A549 (cell line): ENCODE results near the gene ACYP2. TPM values are rescaled to one million over a fixed set of nuclear protein-coding genes. Genes with fewer than 3 reads are reported as not detected.
"Not testable (repeated sequence)": the region's sequence is repeated elsewhere in the genome, so short reads cannot be mapped to it uniquely, and the experiment has no call there.

Experiments
- ATAC-seq, 2 experiments: fragments of 200-7000 bp in 1 of 2; fragments of >200 bp in 1 of 2; cut with Nextera tagmentation in 1 of 2; cut with Tn5 transposase in 1 of 2; 3 replicates each; pipeline versions ENCODE4 v1.8.0 to v1.9.1; 2018 to 2020; ENCODE audit warnings: mild to moderate bottlenecking in 1 of 2, moderate library complexity in 1 of 2
- CTCF ChIA-PET: fragments of 300-600 bp; sonication (Branson Sonifier 250); formaldehyde crosslinking; extraction: SDS; loops from one replicate; lab custom pipeline; 2021; ENCODE audit warnings: antibody characterized with exemption, inconsistent platforms; lab: Yijun Ruan, JAX
- POLR2A ChIA-PET: fragments of 350-600 bp; formaldehyde crosslinking; extraction: SDS; loops from one replicate; lab custom pipeline; 2021; ENCODE audit warnings: antibody characterized with exemption, inconsistent platforms; lab: Yijun Ruan, JAX
- DNase-seq, 2 experiments: peaks; one replicate each; pipeline versions ENCODE4 v3.0.0 to v3.0.0-alpha.2; 2011 to 2016; ENCODE audit warnings: low read depth in 1 of 2, low spot score in 1 of 2
- FAIRE-seq: peaks from 2 replicates; lab custom pipeline; 2011; peaks lifted over from hg19 to GRCh38; lab: Jason Lieb, UNC
- H3K27ac ChIP-seq, 2 experiments: fragments of >200 bp; sonication (Bioruptor Twin); formaldehyde crosslinking; 3 replicates each; pipeline ENCODE4 v1.5.1; 2016 to 2017
- H3K4me1 ChIP-seq: fragments of >200 bp; sonication (Bioruptor Twin); formaldehyde crosslinking; 3 replicates; pipeline ENCODE4 v1.6.1; 2016
- H3K4me2 ChIP-seq: fragments of >200 bp; sonication (Bioruptor Twin); formaldehyde crosslinking; 3 replicates; pipeline ENCODE4 v1.6.1; 2016
- H3K4me3 ChIP-seq: fragments of >200 bp; sonication (Bioruptor Twin); formaldehyde crosslinking; 3 replicates; pipeline ENCODE4 v1.5.1; 2016
- H3K9me3 ChIP-seq: fragments of >200 bp; sonication (Bioruptor Twin); formaldehyde crosslinking; 3 replicates; pipeline ENCODE4 v1.6.1; 2016
- BHLHE40 ChIP-seq: IDR thresholded peaks from 2 replicates; pipeline ENCODE4 v1.6.1; 2012; ENCODE audit warnings: low read depth, low read length, inconsistent platforms
- EP300 ChIP-seq, 2 experiments: fragments of >200 bp; sonication (Bioruptor Twin); formaldehyde crosslinking; IDR thresholded peaks; 2 replicates in 1 of 2; 3 replicates in 1 of 2; pipeline ENCODE4 v1.6.1; 2016 to 2017
- FOSL2 ChIP-seq, 2 experiments: fragments of 450-650 bp in 1 of 2; fragments of >200 bp in 1 of 2; sonication (Bioruptor Twin) in 1 of 2; formaldehyde crosslinking; IDR thresholded peaks; 2 replicates each; pipeline versions ENCODE4 v1.5.0 to v1.6.1; 2016 to 2020; ENCODE audit warnings: mild to moderate bottlenecking in 1 of 2, moderate library complexity in 1 of 2
- HEYL ChIP-seq: fragments of 250-450 bp; sonication (Bioruptor Pico); IDR thresholded peaks from 2 replicates; pipeline ENCODE4 v1.8.0; 2021; ENCODE audit warnings: mild to moderate bottlenecking, moderate library complexity
- HOXA7 ChIP-seq: fragments of 250-450 bp; sonication (Bioruptor Pico); IDR thresholded peaks from 2 replicates; pipeline ENCODE4 v1.5.0; 2020; ENCODE audit warnings: mild to moderate bottlenecking, moderate library complexity
- HOXB13 ChIP-seq: fragments of 250-450 bp; sonication (Bioruptor Pico); IDR thresholded peaks from 2 replicates; pipeline ENCODE4 v1.5.0; 2020; ENCODE audit warnings: low read depth, mild to moderate bottlenecking, moderate library complexity
- HOXB5 ChIP-seq: fragments of 250-450 bp; sonication (Bioruptor Pico); IDR thresholded peaks from 2 replicates; pipeline ENCODE4 v1.5.0; 2020; ENCODE audit warnings: mild to moderate bottlenecking, moderate library complexity
- NR3C1 ChIP-seq: fragments of >200 bp; sonication (Bioruptor Twin); formaldehyde crosslinking; IDR thresholded peaks from 3 replicates; pipeline ENCODE4 v1.6.1; 2017
- PBX3 ChIP-seq: IDR thresholded peaks from 2 replicates; pipeline ENCODE4 v1.6.1; 2012
- RAD21 ChIP-seq, 2 experiments: fragments of >200 bp in 1 of 2; sonication (Bioruptor Twin) in 1 of 2; formaldehyde crosslinking in 1 of 2; IDR thresholded peaks in 1 of 2; conservative IDR thresholded peaks in 1 of 2; 2 replicates in 1 of 2; 3 replicates in 1 of 2; pipeline ENCODE4 v1.6.1; 2012 to 2018; ENCODE audit warnings: inconsistent platforms in 1 of 2
- REST ChIP-seq: fragments of 200-600 bp; sonication (generic); IDR thresholded peaks from 2 replicates; pipeline ENCODE4 v1.6.1; 2016; ENCODE audit warnings: antibody characterized with exemption, mild to moderate bottlenecking, moderate library complexity
- SREBF2 ChIP-seq: fragments of 450-650 bp; IDR thresholded peaks from 2 replicates; pipeline ENCODE4 v1.6.1; 2014; ENCODE audit warnings: mild to moderate bottlenecking, moderate library complexity
- USF2 ChIP-seq: fragments of 450-650 bp; IDR thresholded peaks from 2 replicates; pipeline ENCODE4 v1.6.1; 2014; ENCODE audit warnings: antibody characterized with exemption
- ZFP36 ChIP-seq: fragments of 450-650 bp; IDR thresholded peaks from 2 replicates; pipeline ENCODE4 v1.6.1; 2014; ENCODE audit warnings: borderline replicate concordance; ENCODE audit not compliant: partially characterized antibody
- WGBS: methylation state at CpG from one replicate; pipeline ENCODE4 v1.1.6; 2017; ENCODE audit errors: missing lambda C conversion rate; 5-methylcytosine and 5-hydroxymethylcytosine counted together
- polyA plus RNA-seq, 4 experiments: library from polyadenylated mRNA; depleted of rRNA in 3 of 4; stranded (reverse); fragments of >200 nt; fragmentation: RNase III in 1 of 4; extraction: RNeasy Plus Mini Kit Qiagen cat#74134 plus additional on column Dnase treatment in 1 of 4; gene quantifications; 2 replicates in 3 of 4; 3 replicates in 1 of 4; pipeline ENCODE4 v1.2.3, GENCODE V29; 2011 to 2017
- TF ChIP-seq, protein P1 (sequence below): fragments of 250-450 bp; sonication (Bioruptor Pico); IDR thresholded peaks from 2 replicates; pipeline ENCODE4 v1.5.0; 2020; ENCODE audit warnings: low read depth, mild to moderate bottlenecking, moderate library complexity
- TF ChIP-seq, protein P2 (sequence below): IDR thresholded peaks from 2 replicates; pipeline ENCODE4 v1.6.1; 2012

Gene ACYP2
- polyA plus RNA-seq, 2 of the 4 experiments (the other 2 are of a cell fraction) = 10.0 to 11.4 TPM

DNA sequence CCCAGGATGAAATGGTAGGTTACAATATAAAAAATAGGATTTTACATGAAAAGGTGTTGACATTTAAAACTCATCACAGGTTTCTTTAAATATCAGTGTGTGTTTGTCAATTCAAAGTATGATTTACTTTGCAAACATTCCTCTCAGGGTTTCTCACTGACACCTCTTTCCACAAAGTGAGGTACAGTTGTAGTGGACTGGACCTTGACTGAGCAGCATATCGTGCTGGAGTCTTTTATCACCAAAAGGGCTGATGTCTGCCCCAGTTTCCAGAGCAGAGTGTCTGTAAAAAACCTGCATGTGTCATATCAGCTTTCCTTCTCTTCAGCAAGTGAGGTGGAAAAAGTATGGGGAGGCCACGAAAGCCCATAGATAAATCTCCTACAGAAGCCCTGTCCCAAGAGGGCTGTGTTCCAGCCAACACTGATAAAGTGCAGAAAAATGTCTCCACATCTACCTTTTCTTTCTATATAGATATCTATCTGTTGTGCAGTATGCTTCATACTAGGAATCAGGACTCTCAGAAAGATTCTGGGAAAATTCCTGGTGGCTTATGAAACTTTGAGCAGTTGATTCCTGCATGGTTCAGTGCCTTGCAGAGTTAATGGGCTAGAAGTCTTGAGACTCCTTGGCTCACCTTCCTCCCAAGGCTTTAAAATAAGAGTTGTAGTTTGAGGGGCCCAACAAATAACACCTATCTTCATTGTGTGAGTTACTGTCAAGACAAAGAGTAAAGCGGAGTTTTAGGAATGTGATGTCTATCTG lies 6.9 kb downstream of the ACYP2 start:
- DNase-seq (no peak), FAIRE-seq (no peak), ATAC-seq (peak; percentile 11 to 29; a peak in 2 of 6 replicates)
- Histone ChIP-seq H3K4me1 (peaks cover 13% of the 10 kb centered on the region), H3K9me3 (peaks cover 2% of the 10 kb centered on the region; the same call in 1 of the 3 replicates), H3K27ac (peak overlapping the region in 1 of 2 experiments; percentile 2; a peak in 1 of 6 replicates), H3K4me3 (no peak overlapping the region), H3K4me2 (peak overlapping the region; percentile 51)
- TF ChIP-seq USF2 = no peak
- TF ChIP-seq HOXA7 (CRISPR knock-in tag) = no peak
- no peak for TF ChIP-seq ZFP36
- TF ChIP-seq RAD21 (conservative IDR thresholded peaks at IDR 0.05 in 1 of 2, IDR thresholded peaks at IDR 0.05 in 1 of 2) = no peak
- no peak for TF ChIP-seq HEYL (CRISPR knock-in tag)
- TF ChIP-seq PBX3 = no peak
- TF ChIP-seq HOXB5 (CRISPR knock-in tag) = no peak
- TF ChIP-seq HOXB13 (CRISPR knock-in tag) = no peak
- CTCF ChIA-PET = no interaction called here
- 84% methylated on average over 3 of the region's 3 CpGs for WGBS
- POLR2A ChIA-PET = no interaction called here

GRCh38 chr2:54122939-54123338 lies 7.5 kb downstream of the ACYP2 start:
- Histone ChIP-seq H3K4me1 (peaks cover 13% of the 10 kb centered on the region), H3K4me2 (peak overlapping the region; percentile 51), H3K4me3 (no peak overlapping the region), H3K27ac (peak overlapping the region in 1 of 2 experiments; percentile 2; a peak in 1 of 6 replicates), H3K9me3 (no peaks in the 10 kb centered on the region)
- TF ChIP-seq BHLHE40 (no peak), REST (no peak), NR3C1 (no peak), EP300 (IDR thresholded peaks at IDR 0.05) (no peak), SREBF2 (no peak), FOSL2 (IDR thresholded peaks at IDR 0.05) (no peak), FOSL2 (CRISPR knock-in tag; IDR thresholded peaks at IDR 0.05) (peak; percentile 32; the same call in 1 of the 2 replicates)
- TF ChIP-seq, protein P1, sequence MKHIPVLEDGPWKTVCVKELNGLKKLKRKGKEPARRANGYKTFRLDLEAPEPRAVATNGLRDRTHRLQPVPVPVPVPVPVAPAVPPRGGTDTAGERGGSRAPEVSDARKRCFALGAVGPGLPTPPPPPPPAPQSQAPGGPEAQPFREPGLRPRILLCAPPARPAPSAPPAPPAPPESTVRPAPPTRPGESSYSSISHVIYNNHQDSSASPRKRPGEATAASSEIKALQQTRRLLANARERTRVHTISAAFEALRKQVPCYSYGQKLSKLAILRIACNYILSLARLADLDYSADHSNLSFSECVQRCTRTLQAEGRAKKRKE (CRISPR knock-in tag) = no peak
- TF ChIP-seq, protein P2, sequence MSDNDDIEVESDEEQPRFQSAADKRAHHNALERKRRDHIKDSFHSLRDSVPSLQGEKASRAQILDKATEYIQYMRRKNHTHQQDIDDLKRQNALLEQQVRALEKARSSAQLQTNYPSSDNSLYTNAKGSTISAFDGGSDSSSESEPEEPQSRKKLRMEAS = no peak
- FAIRE-seq (no peak), DNase-seq (peak; percentile 24 to 31), ATAC-seq (peak; percentile 83 to 84)
- POLR2A ChIA-PET = interaction anchor here (0.5 kb wide), 1 partner anchor 20 kb away, joined by 9 read pairs; no protein-coding TSS in a partner anchor
- WGBS = 48% methylated on average over 4 of the region's 4 CpGs
- CTCF ChIA-PET = interaction anchor here (1.1 kb wide), 1 partner anchor 581 kb away, joined by 3 read pairs; no protein-coding TSS in a partner anchor

DNA sequence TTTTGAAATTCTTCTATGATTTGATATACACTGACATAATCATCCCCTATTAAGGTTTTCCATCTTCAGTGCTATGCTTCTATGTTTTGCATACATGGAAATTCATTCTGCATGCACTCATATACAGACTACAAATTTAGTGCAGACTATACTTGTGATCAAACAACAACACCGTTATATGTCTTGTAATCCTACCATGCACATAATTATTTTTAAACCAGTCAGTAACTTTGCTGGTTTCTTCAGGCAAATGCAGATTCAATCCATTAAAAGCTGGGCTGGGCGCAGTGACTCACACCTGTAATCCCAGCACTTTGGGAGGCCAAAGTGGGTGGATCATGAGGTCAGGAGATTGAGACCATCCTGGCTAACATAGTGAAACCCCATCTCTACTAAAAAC lies 11.8 kb downstream of the ACYP2 start:
- H3K4me3 ChIP-seq, H3K27ac ChIP-seq, H3K4me2 ChIP-seq, POLR2A ChIA-PET, H3K9me3 ChIP-seq, FAIRE-seq, ATAC-seq, DNase-seq: not testable (repeated sequence)
- CTCF ChIA-PET = interaction anchor here (1.4 kb wide), 1 partner anchor 12 kb away, joined by 4 read pairs; the partner anchor contains the start of gene ACYP2
- peaks cover 12% of the 10 kb centered on the region for H3K4me1 ChIP-seq
- 85% methylated on average over 2 of the region's 2 CpGs for WGBS
